Neural cell (in vitro differentiated cells): Measurements from ENCODE around the gene FILIP1. TPM values are rescaled to one million over a fixed set of nuclear protein-coding genes. Genes with fewer than 3 reads are reported as not detected.

ENCODE experiments used
- H2AFZ ChIP-seq: fragments of 200-600, 300-800 bp; sonication (generic), shearing (Covaris generic); 2 replicates; pipeline ENCODE4 v1.6.0; 2014; ENCODE audit warnings: low read depth, mild to moderate bottlenecking, antibody characterized with exemption, low read length, moderate library complexity
- H3F3A ChIP-seq: fragments of 200-600 bp; shearing (Covaris generic); 2 replicates; pipeline ENCODE4 v1.6.1; 2016; ENCODE audit warnings: mild to moderate bottlenecking, moderate library complexity, mixed read lengths, antibody characterized with exemption, low read length; ENCODE audit not compliant: insufficient read depth, poor library complexity, severe bottlenecking
- H3K27ac ChIP-seq: fragments of 200-600, 300-800 bp; sonication (generic), shearing (Covaris generic); 2 replicates; pipeline ENCODE4 v1.5.1; 2014; ENCODE audit warnings: mild to moderate bottlenecking, low read length, moderate library complexity
- H3K27me3 ChIP-seq: fragments of 300-800, 200-600 bp; sonication (generic), shearing (Covaris generic); 2 replicates; pipeline ENCODE4 v1.6.0; 2014; ENCODE audit warnings: mild to moderate bottlenecking, low read depth, low read length, moderate library complexity; ENCODE audit not compliant: insufficient read depth
- H3K36me3 ChIP-seq: fragments of 300-800, 200-600 bp; sonication (generic), shearing (Covaris generic); 2 replicates; pipeline ENCODE4 v1.5.1; 2014; ENCODE audit warnings: mild to moderate bottlenecking, antibody characterized with exemption, low read length, moderate library complexity; ENCODE audit not compliant: insufficient read depth
- H3K4me2 ChIP-seq: fragments of 300-800, 200-600 bp; sonication (generic), shearing (Covaris generic); 2 replicates; pipeline ENCODE4 v1.6.0; 2014; ENCODE audit warnings: mild to moderate bottlenecking, low read length
- H3K4me3 ChIP-seq: fragments of 300-800, 200-600 bp; sonication (generic), shearing (Covaris generic); 2 replicates; pipeline ENCODE4 v1.5.1; 2014; ENCODE audit warnings: mild to moderate bottlenecking, low read length, moderate library complexity
- H3K79me2 ChIP-seq: fragments of 200-600 bp; shearing (Covaris generic); replicated peaks from 2 replicates; pipeline ENCODE4 v1.6.0; 2014; ENCODE audit warnings: mild to moderate bottlenecking, low read length, moderate library complexity; ENCODE audit not compliant: insufficient read depth
- H3K9ac ChIP-seq: fragments of 300-800, 200-600 bp; sonication (generic), shearing (Covaris generic); 2 replicates; pipeline ENCODE4 v1.6.1; 2016; ENCODE audit warnings: mild to moderate bottlenecking, low read length, mixed read lengths
- H3K9me2 ChIP-seq: fragments of 200-600 bp; shearing (Covaris generic); 2 replicates; pipeline ENCODE4 v1.6.1; 2016; ENCODE audit warnings: mild to moderate bottlenecking, low read length, mixed read lengths; ENCODE audit not compliant: insufficient read depth
- H3K9me3 ChIP-seq: fragments of 200-600, 300-800 bp; sonication (generic), shearing (Covaris generic); 2 replicates; pipeline ENCODE4 v1.6.1; 2016; ENCODE audit warnings: mild to moderate bottlenecking, mixed run types, low read length, moderate library complexity, mixed read lengths
- H4K20me1 ChIP-seq: fragments of 200-600 bp; shearing (Covaris generic); 2 replicates; pipeline ENCODE4 v1.6.1; 2016; ENCODE audit warnings: mild to moderate bottlenecking, mixed run types; ENCODE audit not compliant: insufficient read depth
- CTCF ChIP-seq: fragments of 450-650 bp; IDR thresholded peaks from 2 replicates; pipeline ENCODE4 v1.5.1; 2014; ENCODE audit warnings: antibody characterized with exemption, mild to moderate bottlenecking, moderate library complexity; ENCODE audit not compliant: poor library complexity, severe bottlenecking
- EP300 ChIP-seq: fragments of 450-650 bp; conservative IDR thresholded peaks from 2 replicates; pipeline ENCODE4 v1.6.1; 2014; ENCODE audit warnings: antibody characterized with exemption, mild to moderate bottlenecking, moderate library complexity; ENCODE audit not compliant: poor library complexity, severe bottlenecking
- EZH2 ChIP-seq: fragments of 200-600, 300-800 bp; shearing (Covaris generic), sonication (generic); IDR thresholded peaks from 2 replicates; pipeline ENCODE4 v1.6.1; 2014; ENCODE audit warnings: antibody characterized with exemption, low read length, borderline replicate concordance, mild to moderate bottlenecking; ENCODE audit not compliant: insufficient read depth, poor library complexity, severe bottlenecking
- MXI1 ChIP-seq: fragments of 450-650 bp; conservative IDR thresholded peaks from 2 replicates; pipeline ENCODE4 v1.6.1; 2014; ENCODE audit warnings: antibody characterized with exemption, mild to moderate bottlenecking; ENCODE audit not compliant: poor library complexity, severe bottlenecking
- POLR2AphosphoS5 ChIP-seq: IDR thresholded peaks from 2 replicates; pipeline ENCODE4 v1.6.1; 2012
- RAD21 ChIP-seq: fragments of 450-650 bp; conservative IDR thresholded peaks from 2 replicates; pipeline ENCODE4 v1.6.1; 2014; ENCODE audit warnings: antibody characterized with exemption, mild to moderate bottlenecking, moderate library complexity
- REST ChIP-seq: IDR thresholded peaks from 2 replicates; pipeline ENCODE4 v1.6.1; 2012; ENCODE audit warnings: borderline replicate concordance
- SMC3 ChIP-seq: fragments of 450-650 bp; conservative IDR thresholded peaks from 2 replicates; pipeline ENCODE4 v1.6.1; 2014; ENCODE audit warnings: antibody characterized with exemption, mild to moderate bottlenecking, moderate library complexity; ENCODE audit not compliant: poor library complexity
- TAF1 ChIP-seq: IDR thresholded peaks from 2 replicates; pipeline ENCODE4 v1.6.1; 2012; ENCODE audit warnings: low read depth
- polyA plus RNA-seq: library from polyadenylated mRNA; depleted of rRNA; stranded (reverse); fragments of >200 nt; gene quantifications from 2 replicates; pipeline ENCODE4 v1.2.3, GENCODE V29; 2014

FILIP1 gene
- polyA plus RNA-seq, 1 donor from 2014 or later, result 1.4 TPM

GRCh38 chr6:75414445-75415021 lies 79.1 kb downstream of the FILIP1 start:
- H3K9me3 ChIP-seq, result no peaks in the 10 kb centered on the region

More at GRCh38 chr6:75414445-75415021, 79.1 kb downstream of the FILIP1 start:
- Histone ChIP-seq H3K27ac (no peak overlapping the region), H4K20me1 (no peaks in the 10 kb centered on the region), H3K4me3 (no peak overlapping the region), H3K79me2 (no peaks in the 10 kb centered on the region), H2AFZ (no peak overlapping the region), H3F3A (no peaks in the 10 kb centered on the region), H3K4me2 (no peak overlapping the region), H3K9me2 (no peaks in the 10 kb centered on the region), H3K36me3 (no peaks in the 10 kb centered on the region), H3K27me3 (no peaks in the 10 kb centered on the region), H3K9ac (no peak overlapping the region)
- TF ChIP-seq TAF1 (no peak), CTCF (no peak), EP300 (no peak), EZH2 (no peak), RAD21 (no peak), MXI1 (no peak), POLR2AphosphoS5 (no peak), SMC3 (no peak), REST (no peak)
